Hematopoietic multipotent progenitor cell treated with erythropoietin and hydrocortisone succinate and interleukin-3 and kit ligand, for 15 days (in vitro differentiated cells): ENCODE results near the gene COA5.
A peak's percentile ranks its signal among the peaks of the same experiment; 100 is the strongest.

Experiments
- DNase-seq: peaks from one replicate; pipeline ENCODE4 v3.0.0-alpha.2; 2015; ENCODE audit warnings: low spot score

The COA5 gene

DNA sequence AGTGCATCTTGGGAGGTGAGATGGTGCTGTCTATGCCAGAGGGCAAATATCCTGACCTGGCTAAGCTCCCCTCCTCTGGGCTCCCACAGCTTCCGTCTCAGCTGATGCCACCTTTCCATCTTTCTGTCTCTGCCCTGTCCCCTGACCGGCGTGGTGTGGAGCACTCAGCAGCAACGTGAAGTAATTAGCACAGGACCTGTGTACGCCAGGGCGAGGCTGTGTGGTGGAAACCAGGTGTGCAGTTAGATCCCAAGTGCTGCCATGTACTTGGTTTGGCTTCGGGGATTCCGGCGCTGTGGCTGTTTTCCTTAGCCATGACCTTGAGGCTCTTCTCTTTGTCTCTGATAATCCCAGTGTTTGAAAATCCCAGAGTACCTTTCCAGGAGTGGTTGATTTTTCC, 36.5 kb downstream of the COA5 start:
- DNase-seq: no peak

DNA sequence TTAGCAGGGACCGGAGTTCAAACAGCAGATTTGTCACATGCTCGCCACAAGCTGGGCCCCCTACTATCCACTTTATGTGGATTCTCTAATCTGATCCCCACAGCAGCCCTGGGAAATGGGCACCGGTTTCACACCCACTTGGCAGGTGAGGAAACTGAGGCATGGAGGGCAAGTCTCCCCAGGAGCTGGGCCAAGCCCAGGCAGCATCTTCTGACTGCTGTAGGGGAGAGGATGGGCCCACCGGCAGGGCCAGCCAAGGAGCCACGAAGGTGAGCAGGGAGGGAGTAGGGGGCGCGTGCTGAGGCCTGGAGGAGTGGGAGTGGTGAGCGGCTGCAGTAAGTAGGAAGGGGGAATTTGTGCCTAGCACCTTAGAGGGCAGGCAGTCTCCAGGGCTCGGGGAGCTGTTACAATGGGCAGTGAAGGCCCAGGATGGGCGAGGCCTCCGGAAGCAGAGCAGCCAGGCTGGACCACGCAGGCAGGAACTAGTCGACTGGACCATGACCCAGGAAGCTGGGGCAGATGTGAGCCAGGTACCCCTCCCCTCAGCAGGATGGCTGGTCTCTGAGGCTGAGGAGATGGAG, 37.1 kb downstream of the COA5 start:
- no peak for DNase-seq

DNA sequence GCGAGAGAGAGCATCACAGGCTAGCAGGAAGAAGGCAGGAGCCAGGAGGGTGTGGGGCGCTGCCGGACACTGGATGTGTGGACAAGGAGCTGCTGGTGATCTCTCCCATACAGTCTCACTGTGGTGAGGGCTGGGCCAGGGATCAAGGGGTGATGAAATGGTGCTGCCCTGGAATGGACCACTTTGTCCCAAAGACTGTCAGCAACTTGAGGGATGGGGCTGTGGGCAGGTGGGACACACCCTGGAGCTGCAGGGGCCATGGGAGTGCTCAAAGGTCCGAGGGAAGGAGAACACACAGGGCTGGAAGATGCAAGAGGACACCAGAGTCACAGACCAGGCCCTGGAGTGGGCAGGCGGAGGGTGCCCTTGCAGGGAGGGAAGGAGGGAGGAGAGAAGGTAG, 38.0 kb downstream of the COA5 start:
- DNase-seq: no peak

DNA sequence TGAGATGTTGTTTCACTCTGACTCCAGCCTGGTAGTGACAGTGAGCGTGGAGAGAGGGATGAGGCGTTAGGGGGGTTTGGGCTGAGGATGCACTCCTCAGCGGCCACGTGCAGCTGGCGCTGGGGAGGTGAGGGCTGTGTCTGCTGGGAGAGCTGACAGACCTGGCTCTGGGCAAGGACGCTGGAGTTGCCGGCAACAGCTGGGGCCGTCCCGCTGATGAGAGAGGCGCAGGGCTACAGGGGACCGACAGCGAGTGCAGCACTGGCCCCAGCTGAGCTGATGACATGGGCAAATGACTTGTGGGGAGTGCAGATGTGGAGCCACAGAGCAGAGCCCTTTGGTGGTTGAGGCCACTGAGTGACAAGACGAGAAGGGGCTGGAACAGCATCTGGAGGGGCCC, 38.4 kb downstream of the COA5 start:
- no peak for DNase-seq

DNA sequence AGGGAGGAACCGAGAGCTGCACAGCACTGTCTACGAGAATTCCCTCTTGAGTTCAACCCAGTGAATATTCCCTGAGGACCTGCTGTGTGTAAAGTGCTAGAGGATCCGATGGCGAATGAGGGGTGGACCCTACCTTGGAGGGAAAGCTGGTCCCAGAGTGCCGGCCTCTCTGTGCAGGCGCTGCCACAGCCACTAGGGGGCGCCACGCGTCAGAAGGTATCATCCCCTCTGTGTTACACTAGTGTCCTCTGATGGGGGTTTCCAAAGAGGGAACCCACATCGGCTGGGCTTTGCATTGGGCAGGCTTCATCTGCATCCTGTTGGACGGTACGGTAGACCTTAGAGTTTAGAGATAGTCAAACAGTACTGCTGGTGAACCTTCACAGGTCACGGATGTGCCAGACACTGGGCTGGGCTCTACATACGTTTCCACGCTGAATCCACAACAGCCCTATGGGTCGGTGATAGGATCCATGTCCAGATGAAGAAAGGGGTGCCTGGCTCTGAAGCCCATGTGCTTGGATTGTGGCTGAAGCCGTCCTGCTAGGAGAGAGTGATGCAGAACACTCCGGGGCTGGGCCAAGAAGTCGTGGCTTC, 39.0 kb downstream of the COA5 start:
- DNase-seq: peak; percentile 66

DNA sequence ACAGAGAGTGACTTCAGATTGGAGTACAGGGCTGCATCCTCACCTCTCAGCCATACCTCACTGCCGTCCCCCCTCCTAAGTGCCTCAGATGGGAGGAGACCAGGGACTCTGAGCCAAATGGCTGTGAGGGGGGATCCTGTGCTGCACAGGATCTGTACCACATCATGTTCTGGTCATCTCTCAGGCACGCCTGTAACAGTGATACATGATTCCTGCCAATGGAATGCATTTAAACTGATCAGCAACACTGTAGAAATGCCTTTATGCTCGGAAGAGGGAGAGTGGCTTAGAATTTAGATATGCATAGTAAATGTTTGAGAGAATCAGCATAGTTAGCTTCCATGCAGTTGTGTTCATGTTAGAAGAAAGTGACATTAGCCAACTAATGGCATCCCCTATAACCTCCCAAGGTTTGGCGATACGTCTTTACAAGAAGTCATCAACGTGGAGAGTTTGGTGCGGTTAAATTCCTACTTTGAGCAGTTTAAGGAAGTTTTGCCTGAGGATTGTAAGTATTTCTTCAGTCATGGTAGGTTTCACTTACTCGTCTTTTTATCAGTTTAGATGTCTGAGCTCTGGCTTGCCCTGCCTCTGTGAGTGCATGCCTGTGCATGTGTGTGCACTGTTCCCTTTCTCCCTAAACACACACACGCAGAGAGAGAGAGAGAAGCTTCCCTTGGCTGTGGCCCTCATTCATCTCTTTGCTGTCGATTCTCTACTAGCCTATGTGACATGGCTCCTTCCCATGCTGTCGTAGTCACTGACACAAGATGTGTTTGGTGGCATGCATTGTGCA, 40.0 kb downstream of the COA5 start:
- DNase-seq: no peak

DNA sequence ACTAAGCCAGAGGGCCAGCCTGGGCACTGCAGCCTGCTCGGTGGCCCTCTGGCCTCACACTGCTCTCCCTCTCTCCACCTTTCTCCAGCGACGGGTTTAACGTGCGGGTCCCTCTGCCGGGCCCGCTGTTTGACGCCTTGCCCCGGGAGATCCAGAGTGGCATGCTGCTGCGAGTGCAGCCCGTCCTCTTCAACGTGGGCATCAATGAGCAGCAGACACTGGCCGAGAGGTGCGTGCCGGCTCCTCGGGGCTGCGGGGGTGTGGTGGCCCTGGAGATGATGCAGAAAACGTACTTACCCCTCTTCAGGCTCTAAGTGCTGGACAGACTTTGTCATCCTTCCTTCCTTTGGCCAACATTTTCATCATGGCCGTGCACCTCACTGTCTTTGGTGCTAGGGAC, 42.4 kb downstream of the COA5 start:
- no peak for DNase-seq

DNA sequence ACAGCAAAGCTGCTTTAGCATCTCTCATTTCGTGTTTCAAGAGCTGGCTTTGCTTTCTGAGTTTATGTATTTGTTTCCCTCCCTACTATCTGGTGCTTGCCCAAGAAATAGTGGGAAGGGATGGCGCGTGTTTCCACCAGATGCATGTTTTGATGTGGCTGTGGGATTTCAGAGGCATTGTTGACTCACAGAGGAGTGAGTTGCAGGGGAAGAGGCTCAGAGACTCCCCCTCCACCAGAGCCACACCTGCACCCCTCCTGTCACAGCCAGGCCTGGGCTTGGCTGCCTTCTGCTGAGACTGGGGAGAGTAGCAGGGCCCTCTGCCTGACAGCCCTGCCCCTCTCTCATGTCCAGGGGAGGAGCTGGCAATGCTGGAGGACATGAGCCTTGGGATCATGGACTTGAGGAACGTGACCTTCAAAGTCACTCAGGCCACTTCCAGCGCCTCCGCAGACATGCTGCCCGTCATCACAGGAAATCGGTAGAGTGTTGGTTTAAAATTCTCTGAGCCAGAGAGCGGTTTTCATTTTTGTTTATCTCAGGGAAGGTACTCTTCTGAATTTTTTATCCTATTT, 42.9 kb downstream of the COA5 start:
- no peak for DNase-seq

DNA sequence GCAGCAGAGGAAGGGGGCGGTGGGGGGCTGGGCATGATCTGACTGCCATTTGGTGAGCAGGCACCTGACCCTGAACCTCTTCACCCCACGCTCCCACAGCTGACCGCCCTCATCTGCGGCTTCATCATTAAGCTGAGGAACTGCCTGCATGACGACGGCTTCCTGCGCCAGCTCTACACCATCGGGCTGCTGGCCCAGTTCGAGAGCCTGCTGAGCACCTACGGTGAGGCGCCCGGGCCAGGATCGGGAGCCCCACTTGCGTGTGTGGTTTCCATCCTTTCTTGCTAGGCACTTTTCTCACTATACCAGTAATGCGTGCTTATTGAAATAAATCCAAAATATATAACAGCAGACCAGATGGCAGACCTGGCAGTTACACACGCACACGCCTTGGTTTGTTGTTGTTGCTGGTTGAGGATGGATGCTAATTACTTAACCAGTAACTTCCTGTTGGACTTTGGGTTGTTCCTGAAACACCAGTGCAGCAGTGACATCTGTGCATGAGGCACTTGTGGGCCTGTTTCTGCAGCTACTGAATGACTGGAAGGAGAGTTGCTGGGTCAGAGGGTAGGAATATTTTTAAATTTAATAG, 43.7 kb downstream of the COA5 start:
- no peak for DNase-seq

DNA sequence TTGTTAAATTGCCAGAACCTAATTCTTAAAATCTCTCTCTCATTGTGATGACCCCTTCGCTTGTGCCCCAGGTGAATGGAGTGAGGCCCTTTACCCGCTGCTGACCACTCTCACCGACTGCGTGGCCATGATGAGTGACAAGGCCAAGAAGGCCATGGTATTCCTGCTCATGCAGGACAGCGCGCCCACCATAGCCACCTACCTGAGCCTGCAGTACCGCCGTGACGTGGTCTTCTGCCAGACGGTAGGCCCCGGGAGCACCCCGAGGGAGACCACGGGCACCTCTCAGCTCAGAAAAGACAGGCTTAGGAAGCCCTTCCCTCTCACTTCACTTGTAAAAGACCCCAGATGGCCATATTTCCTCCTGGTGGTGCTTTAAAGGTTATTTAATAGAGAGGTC, 44.9 kb downstream of the COA5 start:
- DNase-seq: no peak

DNA sequence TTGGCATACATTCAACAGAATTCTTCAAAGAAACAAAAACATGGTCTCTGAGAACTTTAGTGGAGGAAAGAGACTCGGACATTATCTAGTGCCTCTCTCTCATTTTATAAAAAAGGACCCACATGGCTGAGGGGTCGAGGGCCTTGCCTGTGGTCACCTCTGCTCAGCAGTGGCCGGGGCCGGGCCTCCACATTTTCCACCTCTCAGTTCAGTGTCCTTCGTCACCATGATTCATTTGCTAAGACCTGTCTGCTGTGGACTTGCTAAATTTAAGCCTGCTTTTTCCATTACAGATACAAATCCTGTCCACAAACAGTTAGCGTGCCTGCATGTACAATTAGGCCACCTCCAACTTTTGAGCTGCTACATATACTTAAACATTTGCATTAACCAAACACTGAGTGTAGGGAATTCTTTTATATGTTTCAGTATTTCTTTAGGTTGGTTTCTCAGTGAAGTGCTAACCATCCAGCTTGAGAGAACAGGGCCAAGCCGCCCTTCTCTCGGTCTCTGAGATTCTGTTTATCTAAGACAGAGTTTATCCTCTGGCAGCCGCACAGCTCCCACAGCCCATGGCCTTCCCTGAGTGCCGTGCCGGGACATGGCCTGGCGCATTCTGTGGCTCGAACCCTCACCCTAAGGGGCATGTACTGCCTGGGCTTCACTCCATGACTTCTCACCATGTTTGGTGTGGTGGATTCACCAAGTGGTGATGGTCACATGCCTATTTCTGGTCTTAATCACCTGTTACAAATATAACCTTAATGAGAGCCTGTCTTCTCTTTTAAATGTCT, 46.2 kb downstream of the COA5 start:
- DNase-seq: no peak

DNA sequence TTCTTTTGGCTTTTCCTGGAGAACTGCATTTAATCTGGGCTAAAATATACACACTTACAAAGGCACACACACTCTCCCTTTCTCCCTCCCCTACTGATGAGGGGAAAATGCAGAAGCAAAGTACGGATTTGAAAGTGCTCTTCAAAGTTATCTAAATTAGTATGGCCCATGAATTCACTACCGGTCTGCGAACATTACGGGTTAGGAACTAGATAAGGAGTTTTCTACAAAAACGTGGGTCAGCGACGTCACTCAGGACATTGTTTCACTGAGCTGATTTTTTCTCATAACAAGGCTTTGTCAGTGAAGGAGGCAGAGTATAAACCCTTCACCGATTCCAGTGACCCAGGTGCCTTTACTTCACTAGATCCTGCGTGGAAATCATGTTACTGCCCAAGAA, 47.3 kb downstream of the COA5 start:
- no peak for DNase-seq

DNA sequence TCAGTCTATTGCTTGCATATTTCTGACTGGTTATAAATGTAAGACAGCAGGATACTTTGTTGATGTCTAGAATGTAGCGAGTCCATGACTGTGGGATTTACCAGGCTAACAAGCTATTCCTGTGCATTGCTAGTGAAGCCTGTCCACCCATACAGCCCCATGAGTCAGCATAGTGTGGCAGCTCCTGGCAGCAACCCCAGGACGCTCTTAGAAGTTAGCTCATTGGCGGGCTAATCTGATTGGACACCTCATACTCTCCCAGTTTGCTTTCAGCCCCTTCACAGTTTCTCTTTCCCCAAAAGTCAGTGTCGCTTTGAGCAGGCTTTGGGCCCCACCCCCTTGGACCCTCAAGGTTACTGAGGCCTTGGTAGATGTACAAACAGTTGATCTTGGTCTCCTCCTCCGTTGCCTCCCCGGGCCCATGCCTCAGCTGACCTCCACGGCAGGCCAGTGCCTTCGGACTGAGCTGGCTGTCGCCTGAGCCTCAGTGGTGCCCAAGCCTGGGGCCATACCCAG, 48.0 kb downstream of the COA5 start:
- peak; percentile 89 for DNase-seq

DNA sequence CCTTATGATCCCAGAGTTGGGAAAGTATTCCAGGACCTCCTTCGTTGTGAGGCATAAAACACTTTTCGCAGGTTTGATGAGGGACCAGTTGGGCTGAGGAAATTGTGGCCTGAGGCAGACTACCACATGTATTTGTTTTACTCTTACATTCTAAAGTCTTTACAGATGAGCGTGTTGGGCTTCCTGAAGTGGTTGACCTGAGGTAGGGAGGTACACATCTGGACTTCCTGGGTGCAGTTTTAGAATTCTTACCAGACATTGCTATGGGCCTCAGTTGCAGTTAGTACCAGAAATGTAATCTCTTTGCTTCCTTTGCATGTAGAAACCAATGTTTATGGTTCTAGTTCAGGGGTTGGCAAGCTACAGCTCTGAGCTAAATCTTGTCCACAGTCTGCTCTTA, 48.7 kb downstream of the COA5 start:
- DNase-seq: no peak

DNA sequence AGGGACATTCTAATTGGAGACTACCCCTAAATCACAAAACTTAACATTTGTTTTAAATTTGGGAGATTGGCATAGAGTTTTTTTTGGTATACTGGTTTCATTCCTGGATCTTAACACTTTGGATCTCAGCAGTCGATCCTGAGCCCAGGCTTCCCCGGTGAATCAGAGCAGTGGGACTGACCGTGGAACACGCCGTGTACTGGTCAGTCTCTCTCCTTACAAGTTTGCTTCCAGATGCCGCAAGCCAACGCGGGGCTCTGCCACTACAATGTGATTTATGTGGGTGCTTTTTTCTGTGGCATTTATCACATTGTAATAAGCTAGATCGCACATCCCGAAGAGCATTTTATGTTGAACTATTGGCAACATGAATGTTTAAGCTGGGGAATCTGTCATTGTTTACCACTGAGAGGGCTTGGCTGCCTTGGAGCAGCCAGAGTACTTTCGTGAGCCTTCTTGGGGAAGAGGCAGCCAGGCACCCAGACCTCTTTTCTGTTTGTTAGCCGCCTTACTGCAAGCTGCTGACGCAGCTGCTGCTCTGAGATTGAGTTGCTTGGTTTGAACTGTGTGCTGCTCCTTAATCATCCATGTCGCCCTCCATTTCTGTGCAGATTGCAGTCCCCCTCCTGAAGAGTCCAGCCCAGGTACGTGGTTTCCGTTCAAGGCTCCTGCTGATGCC, 49.3 kb downstream of the COA5 start:
- DNase-seq: no peak

DNA sequence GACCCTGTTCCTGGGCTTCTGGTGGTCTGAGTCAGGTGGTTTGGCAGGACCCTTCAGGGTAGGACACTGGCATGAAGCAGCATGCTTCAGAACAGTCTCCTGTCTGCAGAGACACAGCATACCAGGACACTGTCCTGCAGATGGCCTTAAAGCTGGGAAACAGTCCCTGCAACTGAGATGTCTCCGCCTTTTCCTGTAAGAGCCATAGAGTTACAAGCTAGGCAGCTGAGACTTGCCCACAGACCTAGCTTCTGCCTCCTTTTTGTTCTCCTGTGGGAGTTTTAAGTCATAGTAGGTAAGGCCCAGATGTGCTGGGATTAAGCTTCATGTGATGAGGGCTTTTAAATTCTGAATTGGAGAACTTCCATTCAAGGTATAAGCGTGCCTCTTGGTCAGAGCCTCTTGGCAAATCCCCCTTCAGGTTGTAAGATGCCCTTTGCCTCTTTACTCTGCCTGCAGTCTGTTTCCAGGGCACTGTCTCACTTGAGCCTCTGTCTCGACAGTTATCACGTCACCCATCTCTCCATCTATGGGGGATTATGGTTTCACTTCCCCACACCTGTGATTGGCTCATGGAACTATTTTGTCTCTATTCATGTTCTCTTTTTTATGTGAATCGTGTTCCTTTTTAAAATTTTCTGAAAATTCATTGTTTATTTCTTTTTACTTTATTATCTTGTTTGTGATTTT, 51.8 kb downstream of the COA5 start:
- no peak for DNase-seq

DNA sequence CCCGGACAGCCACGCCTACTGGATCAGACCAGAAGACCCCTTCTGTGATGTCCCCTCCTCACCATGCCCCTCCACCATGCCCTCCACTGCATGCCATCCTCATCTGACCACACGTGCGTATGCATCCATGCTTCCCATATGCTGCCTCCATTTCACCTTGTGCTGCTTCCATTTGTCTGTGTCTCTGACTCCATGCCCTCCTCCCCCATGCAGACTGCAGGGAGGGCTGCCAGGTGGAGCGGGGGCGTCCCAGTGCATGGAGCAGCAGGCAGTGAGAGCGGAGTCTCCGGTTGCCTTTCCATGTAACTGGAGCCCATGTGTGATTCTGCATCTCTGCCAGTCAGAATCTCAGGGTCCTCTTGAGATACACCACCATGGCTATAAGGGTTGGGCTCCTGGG, 52.6 kb downstream of the COA5 start:
- no peak for DNase-seq

DNA sequence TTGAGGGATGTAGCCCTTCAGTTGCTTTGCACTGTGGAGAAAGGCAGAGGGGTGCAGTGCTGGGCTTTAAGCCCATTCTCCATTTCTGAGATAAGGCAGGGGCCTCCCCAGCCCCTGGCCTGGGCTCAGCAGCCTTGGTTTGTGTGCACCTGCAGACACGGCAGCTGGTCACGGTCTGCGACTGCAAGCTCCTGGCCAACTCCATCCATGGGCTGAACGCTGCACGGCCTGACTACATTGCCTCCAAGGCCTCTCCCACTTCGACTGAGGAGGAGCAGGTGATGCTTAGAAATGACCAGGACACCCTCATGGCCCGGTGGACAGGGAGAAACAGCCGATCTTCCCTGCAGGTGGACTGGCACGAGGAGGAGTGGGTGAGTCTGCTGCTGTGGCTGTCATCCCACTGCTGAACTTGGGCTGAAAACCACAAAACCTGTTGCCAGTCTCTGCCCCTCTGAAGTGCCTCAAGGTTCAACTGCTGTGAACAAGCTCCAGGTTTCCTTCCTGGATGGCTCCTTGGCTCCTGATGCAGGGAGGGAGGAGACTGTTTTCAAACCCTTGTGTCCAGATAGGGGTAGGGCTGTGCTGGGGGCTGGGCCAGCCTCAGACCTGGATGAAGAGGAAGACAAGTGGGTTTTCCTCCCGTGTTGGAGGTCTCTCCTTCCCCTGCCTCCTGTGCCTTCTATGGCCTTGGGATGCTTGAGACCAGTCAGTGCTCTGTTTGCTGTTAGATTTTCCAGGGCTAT, 54.0 kb downstream of the COA5 start:
- DNase-seq: no peak

DNA sequence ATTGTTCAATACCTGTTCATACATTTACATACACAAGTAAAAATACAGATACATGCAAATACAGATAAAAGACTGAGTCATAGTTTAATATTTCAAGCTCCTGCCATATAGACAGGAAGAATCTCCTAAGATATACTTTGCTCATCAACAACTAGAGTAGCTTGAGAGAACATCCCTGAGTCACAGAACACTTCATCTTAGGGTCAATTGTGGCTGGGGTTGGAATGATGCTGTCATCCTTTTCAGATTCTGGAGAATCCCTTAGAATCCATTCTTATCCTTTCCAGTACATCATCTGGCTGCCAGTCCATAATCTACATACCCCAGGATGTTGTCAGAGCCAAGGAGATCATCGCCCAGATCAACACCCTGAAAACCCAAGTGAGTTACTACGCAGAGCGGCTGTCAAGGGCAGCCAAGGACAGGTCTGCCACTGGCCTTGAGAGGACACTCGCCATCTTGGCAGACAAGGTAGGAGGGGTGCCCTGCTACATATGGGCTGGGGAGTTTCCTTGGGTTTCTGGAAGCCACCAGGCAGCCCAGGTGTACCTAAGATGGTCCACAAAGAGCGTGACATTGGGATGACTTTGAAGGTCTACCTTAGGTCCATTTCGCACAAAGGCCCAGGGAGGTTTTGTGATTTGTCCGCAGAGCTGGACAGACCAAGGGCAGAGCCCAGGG, 55.7 kb downstream of the COA5 start:
- DNase-seq: no peak
